Tibial nerve (tissue), 4 donors: ENCODE data around the gene FARSB. TPM values are rescaled to one million over a fixed set of nuclear protein-coding genes. Genes with fewer than 3 reads are reported as not detected.
"Not testable (repeated sequence)": the region's sequence is repeated elsewhere in the genome, so short reads cannot be mapped to it uniquely, and the experiment has no call there.

ENCODE experiments used
- DNase-seq, 2 donors: peaks; one replicate each; pipeline ENCODE4 v3.0.0-alpha.2; 2019; ENCODE audit warnings: low spot score in 2 of 2
- H3K27ac ChIP-seq, 4 donors: fragments of 200-600 bp; sonication (generic) in 3 of 4; one replicate each; pipeline ENCODE4 v1.5.1; 2017 to 2019; ENCODE audit warnings: mild to moderate bottlenecking in 1 of 4
- H3K27me3 ChIP-seq, 2 donors: fragments of 200-600 bp; sonication (generic) in 1 of 2; one replicate each; pipeline versions ENCODE4 v1.5.1 to v1.6.0; 2017 to 2019
- H3K36me3 ChIP-seq, 3 donors: fragments of 200-600 bp; sonication (generic); one replicate each; pipeline ENCODE4 v1.5.1; 2018 to 2019
- H3K4me1 ChIP-seq, 4 donors: fragments of 200-600 bp; sonication (generic) in 3 of 4; one replicate each; pipeline ENCODE4 v1.5.1; 2017 to 2019
- H3K4me3 ChIP-seq, 4 donors: fragments of 200-600 bp; sonication (generic) in 3 of 4; one replicate each; pipeline ENCODE4 v1.5.1; 2017 to 2019; ENCODE audit warnings: mild to moderate bottlenecking in 1 of 4, moderate library complexity in 1 of 4
- H3K9me3 ChIP-seq, 4 donors: fragments of 200-600 bp; sonication (generic) in 3 of 4; one replicate each; pipeline ENCODE4 v1.5.1; 2017 to 2019
- CTCF ChIP-seq, 5 experiments: fragments of 200-600 bp in 3 of 5; fragments of 450-650 bp in 2 of 5; sonication (generic) in 3 of 5; IDR thresholded peaks; one replicate each; pipeline ENCODE4 v1.5.1; 2016 to 2019; ENCODE audit warnings: antibody characterized with exemption in 5 of 5, mild to moderate bottlenecking in 3 of 5, moderate library complexity in 2 of 5
- EP300 ChIP-seq, 2 donors: sonication (generic); formaldehyde crosslinking; IDR thresholded peaks; one replicate each; pipeline ENCODE4 v1.6.1; 2017; ENCODE audit warnings: antibody characterized with exemption in 2 of 2, mild to moderate bottlenecking in 1 of 2
- POLR2A ChIP-seq, 2 donors: fragments of 450-650 bp; IDR thresholded peaks; one replicate each; pipeline ENCODE4 v1.6.1; 2017; ENCODE audit warnings: antibody characterized with exemption in 2 of 2, mild to moderate bottlenecking in 2 of 2, moderate library complexity in 2 of 2
- WGBS, 2 donors: methylation state at CpG; one replicate each; pipeline ENCODE4 v1.1.5; 2018; 5-methylcytosine and 5-hydroxymethylcytosine counted together
- total RNA-seq, 4 donors: library from RNA; depleted of rRNA; stranded (reverse); fragments of >200 nt; gene quantifications; one replicate each; pipeline ENCODE4 v1.1.0, GENCODE V29; 2016

The FARSB gene
- total RNA-seq, 4 donors from 2014 or later, result 12.3 to 16.8 (median 13.9) TPM

GRCh38 chr2:222598611-222599010, 57.3 kb downstream of the FARSB start:
- peaks cover 0 to 11% (median 0%) of the 10 kb centered on the region in 4 donors for H3K4me1 ChIP-seq
- no peak overlapping the region for H3K4me3 ChIP-seq
- no peak for TF ChIP-seq CTCF (IDR thresholded peaks at IDR 0.05)
- TF ChIP-seq POLR2A (IDR thresholded peaks at IDR 0.05), result no peak
- no peak for TF ChIP-seq EP300 (IDR thresholded peaks at IDR 0.05)
- no peak for DNase-seq
- no peaks in the 10 kb centered on the region for H3K9me3 ChIP-seq
- no peak overlapping the region for H3K27ac ChIP-seq
- no peaks in the 10 kb centered on the region for H3K27me3 ChIP-seq
- peaks cover 0 to 17% (median 0%) of the 10 kb centered on the region in 3 donors for H3K36me3 ChIP-seq
- WGBS, 2 donors, result 23% methylated on average over 4 of the region's 4 CpGs

GRCh38 chr2:222595581-222595980, 60.3 kb downstream of the FARSB start:
- 76 to 84% methylated on average over 2 of the region's 2 CpGs for WGBS, 2 donors

DNA sequence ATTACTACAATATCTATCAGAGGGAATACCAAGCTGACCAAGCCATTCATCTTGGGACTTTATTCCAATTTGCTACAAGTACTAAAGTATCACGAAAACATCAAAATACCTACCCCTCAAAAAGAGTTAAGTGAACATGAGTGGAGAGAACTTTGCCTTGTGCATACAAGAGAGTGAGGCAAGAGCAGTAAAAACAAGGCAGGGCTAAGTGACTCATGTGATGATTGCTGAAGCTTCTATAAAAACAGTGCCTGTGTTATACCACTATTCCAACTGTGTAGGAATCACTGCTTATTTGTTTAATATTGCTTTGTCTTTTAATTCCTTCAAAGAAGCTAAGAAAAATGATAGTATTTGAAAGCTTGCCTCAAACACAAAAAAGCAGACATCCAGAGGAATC, 61.2 kb downstream of the FARSB start:
- H3K27me3 ChIP-seq, result no peaks in the 10 kb centered on the region
- 89 to 93% methylated on average over 1 of the region's 1 CpG for WGBS, 2 donors
- TF ChIP-seq CTCF (IDR thresholded peaks at IDR 0.05), result no peak
- TF ChIP-seq POLR2A (IDR thresholded peaks at IDR 0.05), result no peak
- TF ChIP-seq EP300 (IDR thresholded peaks at IDR 0.05), result no peak
- H3K4me3 ChIP-seq, result no peak overlapping the region
- DNase-seq, result no peak
- H3K36me3 ChIP-seq, result peaks cover 0 to 30% (median 0%) of the 10 kb centered on the region in 3 donors
- no peaks in the 10 kb centered on the region for H3K9me3 ChIP-seq
- H3K27ac ChIP-seq, result no peak overlapping the region
- H3K4me1 ChIP-seq, result peaks cover 0 to 11% (median 0%) of the 10 kb centered on the region in 4 donors

More at GRCh38 chr2:222595581-222595980, 60.3 kb downstream of the FARSB start:
- no peaks in the 10 kb centered on the region for H3K27me3 ChIP-seq
- H3K4me3 ChIP-seq, result no peak overlapping the region
- H3K36me3 ChIP-seq, result peaks cover 0 to 24% (median 0%) of the 10 kb centered on the region in 3 donors
- H3K4me1 ChIP-seq, result peaks cover 0 to 11% (median 0%) of the 10 kb centered on the region in 4 donors
- TF ChIP-seq CTCF (IDR thresholded peaks at IDR 0.05) (no peak), EP300 (IDR thresholded peaks at IDR 0.05) (no peak), POLR2A (IDR thresholded peaks at IDR 0.05) (no peak)
- H3K9me3 ChIP-seq, result no peaks in the 10 kb centered on the region
- no peak for DNase-seq
- H3K27ac ChIP-seq, result no peak overlapping the region

DNA sequence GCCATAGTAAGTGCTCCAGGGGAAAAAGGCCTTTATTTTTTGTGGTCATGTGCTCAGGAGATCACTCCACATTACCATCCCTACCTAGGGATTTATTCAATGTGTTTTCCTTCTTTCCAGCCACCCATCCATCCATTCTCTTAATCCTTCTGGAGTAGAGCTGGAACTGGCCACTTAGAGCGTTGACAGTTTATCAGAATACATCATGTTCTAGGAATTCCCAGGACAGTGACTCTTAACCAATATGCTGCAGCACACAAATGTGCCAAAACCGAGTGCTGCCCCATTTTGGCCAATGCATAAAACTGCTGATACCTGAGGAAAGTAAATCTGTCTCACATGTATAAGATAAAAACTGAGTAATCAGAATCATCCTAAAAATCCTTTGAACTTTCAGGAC, 63.7 kb downstream of the FARSB start:
- 73 to 81% methylated on average over 2 of the region's 2 CpGs for WGBS, 2 donors
- no peak for TF ChIP-seq CTCF (IDR thresholded peaks at IDR 0.05)

GRCh38 chr2:222591661-222592060, 64.2 kb downstream of the FARSB start:
- no peak overlapping the region for H3K27ac ChIP-seq
- peaks cover 0 to 24% (median 0%) of the 10 kb centered on the region in 3 donors for H3K36me3 ChIP-seq
- no peak for DNase-seq
- H3K27me3 ChIP-seq, result no peaks in the 10 kb centered on the region
- H3K4me3 ChIP-seq, result no peak overlapping the region
- H3K9me3 ChIP-seq, result no peaks in the 10 kb centered on the region
- TF ChIP-seq EP300 (IDR thresholded peaks at IDR 0.05) (no peak), CTCF (IDR thresholded peaks at IDR 0.05) (no peak), POLR2A (IDR thresholded peaks at IDR 0.05) (no peak)
- H3K4me1 ChIP-seq, result no peaks in the 10 kb centered on the region
- 95 to 98% methylated on average over 1 of the region's 1 CpG for WGBS, 2 donors

More for the DNA sequence above, 63.7 kb downstream of the FARSB start:
- Histone ChIP-seq H3K27ac (no peak overlapping the region), H3K36me3 (peaks cover 0 to 24% (median 0%) of the 10 kb centered on the region in 3 donors), H3K4me1 (no peaks in the 10 kb centered on the region), H3K27me3 (no peaks in the 10 kb centered on the region), H3K4me3 (no peak overlapping the region), H3K9me3 (no peaks in the 10 kb centered on the region)
- DNase-seq, result no peak

GRCh38 chr2:222584589-222584988, 71.3 kb downstream of the FARSB start:
- not testable (repeated sequence) for DNase-seq, H3K4me1 ChIP-seq, H3K27ac ChIP-seq, H3K4me3 ChIP-seq, H3K9me3 ChIP-seq, H3K27me3 ChIP-seq
- WGBS, 2 donors, result 95 to 96% methylated on average over 8 of the region's 8 CpGs
- peaks cover 0 to 31% (median 0%) of the 10 kb centered on the region in 3 donors for H3K36me3 ChIP-seq
